Measurements from ENCODE around the gene RPS6KA2. TPM values are rescaled to one million over a fixed set of nuclear protein-coding genes. Genes with fewer than 3 reads are reported as not detected.
A peak's percentile ranks its signal among the peaks of the same experiment; 100 is the strongest.

RPS6KA2 gene
- total and polyA plus RNA-seq, 9 donors: 24.4 to 75.5 (median 48.1) TPM

- 0% methylated on average over 18 to 94 of the region's 94 CpGs for WGBS, 3 donors
- Histone ChIP-seq H3K4me1 (ENCODE audit: insufficient read depth) (no peaks in the 10 kb centered on the region), H3K36me3 (no peaks in the 10 kb centered on the region), H3K9me3 (no peaks in the 10 kb centered on the region), H3K27ac (peak within 1 kb of the TSS; percentile 53 to 91), H3K27me3 (no peaks in the 10 kb centered on the region), H3K4me3 (peak within 1 kb of the TSS; percentile 93)
- TF ChIP-seq POLR2A (IDR thresholded peaks at IDR 0.05) (peak; percentile 39), EP300 (IDR thresholded peaks at IDR 0.05) (no peak)
- DNase-seq: peak; percentile 93 to 98 (median 96)
- intact Hi-C loops (cut with DNase I): loop anchor here in 1 of 4 donors (5.0 kb wide), 1 partner anchor 41 kb away; the partner anchor contains the start of gene SFT2D1
These were observed 243.9 kb downstream of the RPS6KA2 start, which contains the start of gene MPC1 for GRCh38 chr6:166382933-166383801. MPC1 (minus strand) TSS chr6:166382940; CDS start chr6:166382876, 64 bp downstream.

GRCh38 chr6:166382500-166382932, 244.5 kb downstream of the RPS6KA2 start:
- H3K36me3 ChIP-seq: no peaks in the 10 kb centered on the region
- H3K9me3 ChIP-seq: no peaks in the 10 kb centered on the region
- peak in 1 of 5 donors; percentile 29 for DNase-seq
- no peaks in the 10 kb centered on the region for H3K27me3 ChIP-seq
- no peaks in the 10 kb centered on the region for H3K4me1 ChIP-seq (ENCODE audit: insufficient read depth)
- peak overlapping the region; percentile 53 to 91 for H3K27ac ChIP-seq
- intact Hi-C loops (cut with DNase I): loop anchor here in 1 of 4 donors (5.0 kb wide), 1 partner anchor 40 kb away; the partner anchor contains the start of gene SFT2D1
- H3K4me3 ChIP-seq: peak overlapping the region; percentile 93
- WGBS, 3 donors: 0 to 1% (median 0%) methylated on average over 38 to 46 of the region's 46 CpGs
- TF ChIP-seq POLR2A (IDR thresholded peaks at IDR 0.05) (no peak), EP300 (IDR thresholded peaks at IDR 0.05) (no peak)
- TF ChIP-seq, protein P1, sequence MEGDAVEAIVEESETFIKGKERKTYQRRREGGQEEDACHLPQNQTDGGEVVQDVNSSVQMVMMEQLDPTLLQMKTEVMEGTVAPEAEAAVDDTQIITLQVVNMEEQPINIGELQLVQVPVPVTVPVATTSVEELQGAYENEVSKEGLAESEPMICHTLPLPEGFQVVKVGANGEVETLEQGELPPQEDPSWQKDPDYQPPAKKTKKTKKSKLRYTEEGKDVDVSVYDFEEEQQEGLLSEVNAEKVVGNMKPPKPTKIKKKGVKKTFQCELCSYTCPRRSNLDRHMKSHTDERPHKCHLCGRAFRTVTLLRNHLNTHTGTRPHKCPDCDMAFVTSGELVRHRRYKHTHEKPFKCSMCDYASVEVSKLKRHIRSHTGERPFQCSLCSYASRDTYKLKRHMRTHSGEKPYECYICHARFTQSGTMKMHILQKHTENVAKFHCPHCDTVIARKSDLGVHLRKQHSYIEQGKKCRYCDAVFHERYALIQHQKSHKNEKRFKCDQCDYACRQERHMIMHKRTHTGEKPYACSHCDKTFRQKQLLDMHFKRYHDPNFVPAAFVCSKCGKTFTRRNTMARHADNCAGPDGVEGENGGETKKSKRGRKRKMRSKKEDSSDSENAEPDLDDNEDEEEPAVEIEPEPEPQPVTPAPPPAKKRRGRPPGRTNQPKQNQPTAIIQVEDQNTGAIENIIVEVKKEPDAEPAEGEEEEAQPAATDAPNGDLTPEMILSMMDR (IDR thresholded peaks at IDR 0.05): no peak

GRCh38 chr6:166381733-166382499, 245.1 kb downstream of the RPS6KA2 start:
- Histone ChIP-seq H3K9me3 (no peaks in the 10 kb centered on the region), H3K27ac (peak overlapping the region; percentile 53 to 91), H3K27me3 (no peaks in the 10 kb centered on the region), H3K4me3 (peak overlapping the region; percentile 93), H3K4me1 (ENCODE audit: insufficient read depth) (no peaks in the 10 kb centered on the region), H3K36me3 (no peaks in the 10 kb centered on the region)
- 0 to 1% (median 1%) methylated on average over 47 to 49 of the region's 49 CpGs for WGBS, 3 donors
- TF ChIP-seq EP300 (IDR thresholded peaks at IDR 0.05) (no peak), POLR2A (IDR thresholded peaks at IDR 0.05) (no peak)
- TF ChIP-seq, protein P1 (IDR thresholded peaks at IDR 0.05): peak in 2 of 3 donors; percentile 18 to 54
- peak; percentile 32 to 70 (median 59) for DNase-seq
- intact Hi-C loops (cut with DNase I): loop anchor here in 1 of 4 donors (5.0 kb wide), 1 partner anchor 40 kb away; the partner anchor contains the start of gene SFT2D1

DNA sequence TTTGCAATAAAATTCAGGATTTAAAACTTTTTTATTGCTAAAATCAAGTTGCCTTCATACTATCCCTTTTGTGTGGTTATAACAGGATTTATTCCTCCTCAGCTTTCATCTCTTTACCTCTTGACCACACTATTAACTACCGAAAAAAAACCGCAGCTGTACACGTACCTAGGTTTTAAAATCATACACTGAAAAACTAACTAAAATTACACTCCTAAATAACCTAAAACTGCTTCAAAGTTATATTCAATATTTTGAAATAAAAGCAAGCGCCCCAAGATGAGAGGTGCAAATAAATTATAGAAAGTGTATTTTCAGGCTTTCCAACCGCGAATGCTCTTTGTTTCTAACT, 245.7 kb downstream of the RPS6KA2 start:
- no peak overlapping the region for H3K27ac ChIP-seq
- no peaks in the 10 kb centered on the region for H3K9me3 ChIP-seq
- H3K27me3 ChIP-seq: no peaks in the 10 kb centered on the region
- no peak for DNase-seq
- WGBS, 3 donors: 20 to 30% (median 25%) methylated on average over 6 of the region's 6 CpGs
- H3K4me1 ChIP-seq (ENCODE audit: insufficient read depth): no peaks in the 10 kb centered on the region
- no peaks in the 10 kb centered on the region for H3K36me3 ChIP-seq
- H3K4me3 ChIP-seq: peak overlapping the region; percentile 93
- TF ChIP-seq EP300 (IDR thresholded peaks at IDR 0.05) (no peak), POLR2A (IDR thresholded peaks at IDR 0.05) (no peak)
- TF ChIP-seq, protein P1 (IDR thresholded peaks at IDR 0.05): no peak
- intact Hi-C loops (cut with DNase I): loop anchor here in 1 of 4 donors (5.0 kb wide), 1 partner anchor 39 kb away; the partner anchor contains the start of gene SFT2D1
